WTC11 (cell line): Measurements from ENCODE around the gene DAND5. TPM values are rescaled to one million over a fixed set of nuclear protein-coding genes. Genes with fewer than 3 reads are reported as not detected.

Experiments
- ATF3 ChIP-seq: sonication (generic); formaldehyde crosslinking; conservative IDR thresholded peaks from 2 replicates; pipeline ENCODE4 v1.8.1; 2022; ENCODE audit warnings: mild to moderate bottlenecking, missing genetic modification reagents
- CBFB ChIP-seq: sonication (generic); formaldehyde crosslinking; IDR thresholded peaks from 2 replicates; pipeline ENCODE4 v1.8.1; 2022; ENCODE audit warnings: mild to moderate bottlenecking, low read depth, missing genetic modification reagents
- GABPB1 ChIP-seq: sonication (generic); formaldehyde crosslinking; IDR thresholded peaks from 2 replicates; pipeline ENCODE4 v1.8.1; 2023; ENCODE audit warnings: mild to moderate bottlenecking, missing genetic modification reagents
- GRHL2 ChIP-seq: fragments of 250-450 bp; sonication (Bioruptor Pico); IDR thresholded peaks from 2 replicates; pipeline ENCODE4 v1.8.0; 2022; ENCODE audit warnings: mild to moderate bottlenecking, moderate library complexity; ENCODE audit not compliant: insufficient replicate concordance, severe bottlenecking
- KAT7 ChIP-seq: sonication (generic); formaldehyde crosslinking; IDR thresholded peaks from 2 replicates; pipeline ENCODE4 v1.8.1; 2023; ENCODE audit warnings: missing genetic modification reagents, mild to moderate bottlenecking, borderline replicate concordance
- MAX ChIP-seq: sonication (generic); formaldehyde crosslinking; IDR thresholded peaks from 2 replicates; pipeline ENCODE4 v1.8.0; 2022; ENCODE audit warnings: mild to moderate bottlenecking, missing genetic modification reagents
- MYBL2 ChIP-seq: sonication (generic); formaldehyde crosslinking; IDR thresholded peaks from 2 replicates; pipeline ENCODE4 v1.8.1; 2023; ENCODE audit warnings: mild to moderate bottlenecking, moderate library complexity, missing genetic modification reagents
- NFATC4 ChIP-seq: fragments of 250-450 bp; sonication (Bioruptor Pico); IDR thresholded peaks from 2 replicates; pipeline ENCODE4 v1.9.0; 2021; ENCODE audit warnings: mild to moderate bottlenecking
- NR2C2 ChIP-seq: sonication (generic); formaldehyde crosslinking; IDR thresholded peaks from 2 replicates; pipeline ENCODE4 v1.8.0; 2022; ENCODE audit warnings: mild to moderate bottlenecking, missing genetic modification reagents
- PRRX2 ChIP-seq: fragments of 250-450 bp; sonication (Bioruptor Pico); IDR thresholded peaks from 2 replicates; pipeline ENCODE4 v1.8.0; 2021; ENCODE audit warnings: mild to moderate bottlenecking
- RORB ChIP-seq: fragments of 250-450 bp; sonication (Bioruptor Pico); IDR thresholded peaks from 2 replicates; pipeline ENCODE4 v1.9.0; 2021; ENCODE audit warnings: mild to moderate bottlenecking
- USF2 ChIP-seq: sonication (generic); formaldehyde crosslinking; IDR thresholded peaks from 2 replicates; pipeline ENCODE4 v1.8.1; 2023; ENCODE audit warnings: mild to moderate bottlenecking, missing genetic modification reagents, moderate library complexity
- ZBTB21 ChIP-seq: sonication (generic); formaldehyde crosslinking; IDR thresholded peaks from 2 replicates; pipeline ENCODE4 v1.8.1; 2023; ENCODE audit warnings: mild to moderate bottlenecking, missing genetic modification reagents, borderline replicate concordance
- ZMAT4 ChIP-seq: fragments of 250-450 bp; sonication (Bioruptor Pico); IDR thresholded peaks from 2 replicates; pipeline ENCODE4 v1.9.0; 2021; ENCODE audit warnings: mild to moderate bottlenecking
- ZNF416 ChIP-seq: fragments of 250-450 bp; sonication (Bioruptor Pico); IDR thresholded peaks from 2 replicates; pipeline ENCODE4 v1.9.0; 2021; ENCODE audit warnings: mild to moderate bottlenecking, inconsistent platforms
- ZNF671 ChIP-seq: fragments of 250-450 bp; sonication (Bioruptor Pico); IDR thresholded peaks from 2 replicates; pipeline ENCODE4 v1.8.0; 2021; ENCODE audit warnings: mild to moderate bottlenecking
- total RNA-seq: library from RNA; stranded (reverse); gene quantifications from 3 replicates; pipeline ENCODE4 v1.2.3, GENCODE V29; 2021
- TF ChIP-seq, protein P1 (sequence below): sonication (generic); formaldehyde crosslinking; IDR thresholded peaks from 2 replicates; pipeline ENCODE4 v1.8.1; 2022; ENCODE audit warnings: low read depth, mild to moderate bottlenecking, moderate library complexity, missing genetic modification reagents, borderline replicate concordance
- TF ChIP-seq, protein P2 (sequence below): fragments of 250-450 bp; sonication (Bioruptor Pico); IDR thresholded peaks from 2 replicates; pipeline ENCODE4 v2.1.2; 2022; ENCODE audit warnings: mild to moderate bottlenecking, moderate library complexity
- TF ChIP-seq, protein P3 (sequence below): fragments of 200-600 bp; IDR thresholded peaks from 2 replicates; pipeline ENCODE4 v1.8.0; 2022; ENCODE audit warnings: antibody characterized with exemption
- TF ChIP-seq, protein P4 (sequence below): sonication (generic); formaldehyde crosslinking; IDR thresholded peaks from 2 replicates; pipeline ENCODE4 v1.8.0; 2022; ENCODE audit warnings: mild to moderate bottlenecking, missing genetic modification reagents
- TF ChIP-seq, protein P5 (sequence below): sonication (generic); formaldehyde crosslinking; IDR thresholded peaks from 2 replicates; pipeline ENCODE4 v1.8.0; 2023; ENCODE audit warnings: missing genetic modification reagents, mild to moderate bottlenecking, borderline replicate concordance
- TF ChIP-seq, protein P6 (sequence below): fragments of 250-450 bp; sonication (Bioruptor Pico); IDR thresholded peaks from 2 replicates; pipeline ENCODE4 v1.9.0; 2021; ENCODE audit warnings: mild to moderate bottlenecking
- TF ChIP-seq, protein P7 (sequence below): sonication (generic); formaldehyde crosslinking; IDR thresholded peaks from 2 replicates; pipeline ENCODE4 v1.8.0; 2023; ENCODE audit warnings: missing genetic modification reagents

DAND5 gene
- total RNA-seq, 1 experiment from 2014 or later = 0.22 TPM

DNA sequence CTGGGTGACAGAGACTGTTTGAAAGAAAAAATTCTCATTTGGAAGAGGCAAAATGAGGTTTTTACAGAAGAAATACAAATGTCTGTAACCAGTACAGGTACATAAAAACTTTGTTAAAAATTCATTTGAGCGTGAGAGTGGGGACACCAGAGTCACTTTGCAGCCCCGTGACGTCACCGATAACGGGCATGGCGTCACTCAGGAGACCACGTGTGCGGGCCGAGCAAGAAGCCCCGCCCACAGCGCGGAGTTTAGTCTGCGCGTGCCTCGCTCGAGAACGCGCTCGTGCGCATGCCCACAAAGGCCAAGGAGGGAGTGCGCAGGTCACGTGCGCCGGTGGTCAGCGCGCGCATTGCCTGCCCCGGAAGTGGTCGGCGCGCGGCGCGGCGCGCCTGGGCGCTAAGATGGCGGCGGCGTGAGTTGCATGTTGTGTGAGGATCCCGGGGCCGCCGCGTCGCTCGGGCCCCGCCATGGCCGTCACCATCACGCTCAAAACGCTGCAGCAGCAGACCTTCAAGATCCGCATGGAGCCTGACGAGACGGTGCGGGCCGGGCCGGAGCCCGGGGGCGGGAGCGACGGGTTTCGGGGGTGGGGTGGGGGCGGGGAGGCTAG is 23.8 kb upstream of the DAND5 start, which contains the start of gene RAD23A (continued):
- TF ChIP-seq MYBL2 (CRISPR knock-in tag) (peak; percentile 69; the same call in 1 of the 2 replicates), USF2 (CRISPR knock-in tag) (peak; percentile 99), KAT7 (CRISPR knock-in tag) (no peak), ZMAT4 (peak; percentile 59; the same call in 1 of the 2 replicates), MAX (CRISPR knock-in tag) (peak; percentile 96), PRRX2 (peak; percentile 96), ZNF671 (CRISPR knock-in tag) (peak; percentile 97), ZNF416 (CRISPR knock-in tag) (peak; percentile 99), ATF3 (0 out of 2 replicates have a peak, but pooled peaks have one; percentile 48), RORB (CRISPR knock-in tag) (no peak), GRHL2 (CRISPR knock-in tag) (no peak), NFATC4 (CRISPR knock-in tag) (peak; percentile 97), CBFB (0 out of 2 replicates have a peak, but pooled peaks have one; percentile 44), GABPB1 (CRISPR knock-in tag) (peak; percentile 93), NR2C2 (CRISPR knock-in tag) (peak; percentile 95), ZBTB21 (CRISPR knock-in tag) (peak; percentile 100)
- TF ChIP-seq, protein P1, sequence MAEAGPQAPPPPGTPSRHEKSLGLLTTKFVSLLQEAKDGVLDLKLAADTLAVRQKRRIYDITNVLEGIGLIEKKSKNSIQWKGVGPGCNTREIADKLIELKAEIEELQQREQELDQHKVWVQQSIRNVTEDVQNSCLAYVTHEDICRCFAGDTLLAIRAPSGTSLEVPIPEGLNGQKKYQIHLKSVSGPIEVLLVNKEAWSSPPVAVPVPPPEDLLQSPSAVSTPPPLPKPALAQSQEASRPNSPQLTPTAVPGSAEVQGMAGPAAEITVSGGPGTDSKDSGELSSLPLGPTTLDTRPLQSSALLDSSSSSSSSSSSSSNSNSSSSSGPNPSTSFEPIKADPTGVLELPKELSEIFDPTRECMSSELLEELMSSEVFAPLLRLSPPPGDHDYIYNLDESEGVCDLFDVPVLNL = peak; percentile 86
- TF ChIP-seq, protein P2, sequence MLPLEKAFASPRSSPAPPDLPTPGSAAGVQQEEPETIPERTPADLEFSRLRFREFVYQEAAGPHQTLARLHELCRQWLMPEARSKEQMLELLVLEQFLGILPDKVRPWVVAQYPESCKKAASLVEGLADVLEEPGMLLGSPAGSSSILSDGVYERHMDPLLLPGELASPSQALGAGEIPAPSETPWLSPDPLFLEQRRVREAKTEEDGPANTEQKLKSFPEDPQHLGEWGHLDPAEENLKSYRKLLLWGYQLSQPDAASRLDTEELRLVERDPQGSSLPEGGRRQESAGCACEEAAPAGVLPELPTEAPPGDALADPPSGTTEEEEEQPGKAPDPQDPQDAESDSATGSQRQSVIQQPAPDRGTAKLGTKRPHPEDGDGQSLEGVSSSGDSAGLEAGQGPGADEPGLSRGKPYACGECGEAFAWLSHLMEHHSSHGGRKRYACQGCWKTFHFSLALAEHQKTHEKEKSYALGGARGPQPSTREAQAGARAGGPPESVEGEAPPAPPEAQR (CRISPR knock-in tag) = no peak
- TF ChIP-seq, protein P3, sequence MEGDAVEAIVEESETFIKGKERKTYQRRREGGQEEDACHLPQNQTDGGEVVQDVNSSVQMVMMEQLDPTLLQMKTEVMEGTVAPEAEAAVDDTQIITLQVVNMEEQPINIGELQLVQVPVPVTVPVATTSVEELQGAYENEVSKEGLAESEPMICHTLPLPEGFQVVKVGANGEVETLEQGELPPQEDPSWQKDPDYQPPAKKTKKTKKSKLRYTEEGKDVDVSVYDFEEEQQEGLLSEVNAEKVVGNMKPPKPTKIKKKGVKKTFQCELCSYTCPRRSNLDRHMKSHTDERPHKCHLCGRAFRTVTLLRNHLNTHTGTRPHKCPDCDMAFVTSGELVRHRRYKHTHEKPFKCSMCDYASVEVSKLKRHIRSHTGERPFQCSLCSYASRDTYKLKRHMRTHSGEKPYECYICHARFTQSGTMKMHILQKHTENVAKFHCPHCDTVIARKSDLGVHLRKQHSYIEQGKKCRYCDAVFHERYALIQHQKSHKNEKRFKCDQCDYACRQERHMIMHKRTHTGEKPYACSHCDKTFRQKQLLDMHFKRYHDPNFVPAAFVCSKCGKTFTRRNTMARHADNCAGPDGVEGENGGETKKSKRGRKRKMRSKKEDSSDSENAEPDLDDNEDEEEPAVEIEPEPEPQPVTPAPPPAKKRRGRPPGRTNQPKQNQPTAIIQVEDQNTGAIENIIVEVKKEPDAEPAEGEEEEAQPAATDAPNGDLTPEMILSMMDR = no peak
- TF ChIP-seq, protein P4, sequence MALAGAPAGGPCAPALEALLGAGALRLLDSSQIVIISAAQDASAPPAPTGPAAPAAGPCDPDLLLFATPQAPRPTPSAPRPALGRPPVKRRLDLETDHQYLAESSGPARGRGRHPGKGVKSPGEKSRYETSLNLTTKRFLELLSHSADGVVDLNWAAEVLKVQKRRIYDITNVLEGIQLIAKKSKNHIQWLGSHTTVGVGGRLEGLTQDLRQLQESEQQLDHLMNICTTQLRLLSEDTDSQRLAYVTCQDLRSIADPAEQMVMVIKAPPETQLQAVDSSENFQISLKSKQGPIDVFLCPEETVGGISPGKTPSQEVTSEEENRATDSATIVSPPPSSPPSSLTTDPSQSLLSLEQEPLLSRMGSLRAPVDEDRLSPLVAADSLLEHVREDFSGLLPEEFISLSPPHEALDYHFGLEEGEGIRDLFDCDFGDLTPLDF (CRISPR knock-in tag) = peak; percentile 53; the same call in 1 of the 2 replicates
- TF ChIP-seq, protein P5, sequence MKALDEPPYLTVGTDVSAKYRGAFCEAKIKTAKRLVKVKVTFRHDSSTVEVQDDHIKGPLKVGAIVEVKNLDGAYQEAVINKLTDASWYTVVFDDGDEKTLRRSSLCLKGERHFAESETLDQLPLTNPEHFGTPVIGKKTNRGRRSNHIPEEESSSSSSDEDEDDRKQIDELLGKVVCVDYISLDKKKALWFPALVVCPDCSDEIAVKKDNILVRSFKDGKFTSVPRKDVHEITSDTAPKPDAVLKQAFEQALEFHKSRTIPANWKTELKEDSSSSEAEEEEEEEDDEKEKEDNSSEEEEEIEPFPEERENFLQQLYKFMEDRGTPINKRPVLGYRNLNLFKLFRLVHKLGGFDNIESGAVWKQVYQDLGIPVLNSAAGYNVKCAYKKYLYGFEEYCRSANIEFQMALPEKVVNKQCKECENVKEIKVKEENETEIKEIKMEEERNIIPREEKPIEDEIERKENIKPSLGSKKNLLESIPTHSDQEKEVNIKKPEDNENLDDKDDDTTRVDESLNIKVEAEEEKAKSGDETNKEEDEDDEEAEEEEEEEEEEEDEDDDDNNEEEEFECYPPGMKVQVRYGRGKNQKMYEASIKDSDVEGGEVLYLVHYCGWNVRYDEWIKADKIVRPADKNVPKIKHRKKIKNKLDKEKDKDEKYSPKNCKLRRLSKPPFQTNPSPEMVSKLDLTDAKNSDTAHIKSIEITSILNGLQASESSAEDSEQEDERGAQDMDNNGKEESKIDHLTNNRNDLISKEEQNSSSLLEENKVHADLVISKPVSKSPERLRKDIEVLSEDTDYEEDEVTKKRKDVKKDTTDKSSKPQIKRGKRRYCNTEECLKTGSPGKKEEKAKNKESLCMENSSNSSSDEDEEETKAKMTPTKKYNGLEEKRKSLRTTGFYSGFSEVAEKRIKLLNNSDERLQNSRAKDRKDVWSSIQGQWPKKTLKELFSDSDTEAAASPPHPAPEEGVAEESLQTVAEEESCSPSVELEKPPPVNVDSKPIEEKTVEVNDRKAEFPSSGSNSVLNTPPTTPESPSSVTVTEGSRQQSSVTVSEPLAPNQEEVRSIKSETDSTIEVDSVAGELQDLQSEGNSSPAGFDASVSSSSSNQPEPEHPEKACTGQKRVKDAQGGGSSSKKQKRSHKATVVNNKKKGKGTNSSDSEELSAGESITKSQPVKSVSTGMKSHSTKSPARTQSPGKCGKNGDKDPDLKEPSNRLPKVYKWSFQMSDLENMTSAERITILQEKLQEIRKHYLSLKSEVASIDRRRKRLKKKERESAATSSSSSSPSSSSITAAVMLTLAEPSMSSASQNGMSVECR (CRISPR knock-in tag) = no peak
- TF ChIP-seq, protein P6, sequence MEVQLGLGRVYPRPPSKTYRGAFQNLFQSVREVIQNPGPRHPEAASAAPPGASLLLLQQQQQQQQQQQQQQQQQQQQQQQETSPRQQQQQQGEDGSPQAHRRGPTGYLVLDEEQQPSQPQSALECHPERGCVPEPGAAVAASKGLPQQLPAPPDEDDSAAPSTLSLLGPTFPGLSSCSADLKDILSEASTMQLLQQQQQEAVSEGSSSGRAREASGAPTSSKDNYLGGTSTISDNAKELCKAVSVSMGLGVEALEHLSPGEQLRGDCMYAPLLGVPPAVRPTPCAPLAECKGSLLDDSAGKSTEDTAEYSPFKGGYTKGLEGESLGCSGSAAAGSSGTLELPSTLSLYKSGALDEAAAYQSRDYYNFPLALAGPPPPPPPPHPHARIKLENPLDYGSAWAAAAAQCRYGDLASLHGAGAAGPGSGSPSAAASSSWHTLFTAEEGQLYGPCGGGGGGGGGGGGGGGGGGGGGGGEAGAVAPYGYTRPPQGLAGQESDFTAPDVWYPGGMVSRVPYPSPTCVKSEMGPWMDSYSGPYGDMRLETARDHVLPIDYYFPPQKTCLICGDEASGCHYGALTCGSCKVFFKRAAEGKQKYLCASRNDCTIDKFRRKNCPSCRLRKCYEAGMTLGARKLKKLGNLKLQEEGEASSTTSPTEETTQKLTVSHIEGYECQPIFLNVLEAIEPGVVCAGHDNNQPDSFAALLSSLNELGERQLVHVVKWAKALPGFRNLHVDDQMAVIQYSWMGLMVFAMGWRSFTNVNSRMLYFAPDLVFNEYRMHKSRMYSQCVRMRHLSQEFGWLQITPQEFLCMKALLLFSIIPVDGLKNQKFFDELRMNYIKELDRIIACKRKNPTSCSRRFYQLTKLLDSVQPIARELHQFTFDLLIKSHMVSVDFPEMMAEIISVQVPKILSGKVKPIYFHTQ = peak; percentile 96
- TF ChIP-seq, protein P7, sequence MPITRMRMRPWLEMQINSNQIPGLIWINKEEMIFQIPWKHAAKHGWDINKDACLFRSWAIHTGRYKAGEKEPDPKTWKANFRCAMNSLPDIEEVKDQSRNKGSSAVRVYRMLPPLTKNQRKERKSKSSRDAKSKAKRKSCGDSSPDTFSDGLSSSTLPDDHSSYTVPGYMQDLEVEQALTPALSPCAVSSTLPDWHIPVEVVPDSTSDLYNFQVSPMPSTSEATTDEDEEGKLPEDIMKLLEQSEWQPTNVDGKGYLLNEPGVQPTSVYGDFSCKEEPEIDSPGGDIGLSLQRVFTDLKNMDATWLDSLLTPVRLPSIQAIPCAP = peak; percentile 78
